K562 (cell line): ENCODE results near the gene GBA3.

Experiments
- CREM ChIP-seq: IDR thresholded peaks from 2 replicates; pipeline ENCODE4 v1.6.1; 2014; ENCODE audit warnings: antibody characterized with exemption, low read depth
- CTCF ChIP-seq, 3 experiments: IDR thresholded peaks in 2 of 3; conservative IDR thresholded peaks in 1 of 3; 2 replicates each; pipeline ENCODE4 v1.5.1; 2011 to 2012; ENCODE audit warnings: low read length in 3 of 3, mild to moderate bottlenecking in 3 of 3, control low read depth in 2 of 3, improper control_type of control experiment in 1 of 3, inconsistent platforms in 1 of 3, low read depth in 1 of 3, mixed read lengths in 1 of 3, moderate library complexity in 1 of 3; ENCODE audit not compliant: insufficient read depth in 2 of 3
- EGR1 ChIP-seq: fragments of 450-650 bp; conservative IDR thresholded peaks from 2 replicates; pipeline ENCODE4 v1.6.1; 2017; ENCODE audit warnings: mild to moderate bottlenecking
- ESRRB ChIP-seq: fragments of 250-450 bp; sonication (Bioruptor Pico); IDR thresholded peaks from 2 replicates; pipeline ENCODE4 v1.5.0; 2020; ENCODE audit warnings: mild to moderate bottlenecking, moderate library complexity, borderline replicate concordance
- ETS1 ChIP-seq: conservative IDR thresholded peaks from 2 replicates; pipeline ENCODE4 v1.6.1; 2011; ENCODE audit warnings: low read depth, mild to moderate bottlenecking, low read length; ENCODE audit not compliant: control insufficient read depth
- FOXK1 ChIP-seq: sonication (generic); formaldehyde crosslinking; IDR thresholded peaks from 2 replicates; pipeline ENCODE4 v1.8.0; 2022; ENCODE audit warnings: missing genetic modification reagents, mild to moderate bottlenecking, borderline replicate concordance
- MBD2 ChIP-seq: sonication (generic); IDR thresholded peaks from 2 replicates; pipeline ENCODE4 v1.6.1; 2016; ENCODE audit warnings: low read depth, borderline replicate concordance
- POLR2A ChIP-seq: fragments of 450-650 bp; conservative IDR thresholded peaks from 2 replicates; pipeline ENCODE4 v1.6.1; 2016
- PTTG1 ChIP-seq: fragments of 450-650 bp; IDR thresholded peaks from 2 replicates; pipeline ENCODE4 v1.6.1; 2016; ENCODE audit warnings: low read depth, mild to moderate bottlenecking, missing genetic modification characterization, missing compliant biosample characterization
- SMC3 ChIP-seq: conservative IDR thresholded peaks from 2 replicates; pipeline ENCODE4 v1.6.1; 2011; ENCODE audit warnings: low read depth, low read length, improper control_type of control experiment; ENCODE audit not compliant: insufficient read depth
- ZBTB12 ChIP-seq: fragments of 250-450 bp; sonication (Bioruptor Pico); IDR thresholded peaks from 2 replicates; pipeline ENCODE4 v1.4.0; 2020
- ZBTB34 ChIP-seq: fragments of 250-450 bp; sonication (Bioruptor Pico); IDR thresholded peaks from 2 replicates; pipeline ENCODE4 v1.8.0; 2021; ENCODE audit warnings: mild to moderate bottlenecking, moderate library complexity

- TF ChIP-seq ZBTB34 (CRISPR knock-in tag) (no peak), CTCF (IDR thresholded peaks at IDR 0.05 in 2 of 3, conservative IDR thresholded peaks at IDR 0.05 in 1 of 3; ENCODE audit: insufficient read depth in 2 of 3, low read depth in 1 of 3, low read length in 3 of 3) (no peak), POLR2A (no peak), SMC3 (no peak), EGR1 (no peak), ETS1 (no peak), ZBTB12 (no peak), ESRRB (no peak), CREM (no peak), FOXK1 (CRISPR knock-in tag) (no peak), MBD2 (no peak), PTTG1 (tag) (no peak)
These were observed 85.9 kb downstream of the GBA3 start for GRCh38 chr4:22778547-22779163.
